Sciatic nerve (tissue), 2 donors: Measurements from ENCODE around the gene ZSWIM6. TPM values are rescaled to one million over a fixed set of nuclear protein-coding genes. Genes with fewer than 3 reads are reported as not detected.

Experiments
- ATAC-seq: fragments of 200-7000 bp; cut with Tn5 transposase; one replicate; pipeline ENCODE4 v1.9.1; 2020; ENCODE audit warnings: mild to moderate bottlenecking, moderate library complexity
- DNase-seq: peaks from one replicate; pipeline ENCODE4 v3.0.0-alpha.2; 2020; ENCODE audit warnings: low spot score
- intact Hi-C: fragments of 100-400 bp; cut with DNase I; formaldehyde crosslinking; loops from one replicate; pipeline ENCODE4 v1.14.2; 2022
- total RNA-seq: library from RNA; stranded (reverse); fragmentation: NEBNext Ultra II Directional; extraction: Animal tissue kit (Norgen Biotek cat#: 25700); gene quantifications from one replicate; pipeline ENCODE4 v1.2.1, GENCODE V29; 2021
- donor health status: DM: no; HTN: no; CAD: no.
- donor health status: DM: no; HTN: no; CAD: no.

Gene ZSWIM6
- total RNA-seq, 1 donor from 2014 or later = 30.2 TPM

DNA sequence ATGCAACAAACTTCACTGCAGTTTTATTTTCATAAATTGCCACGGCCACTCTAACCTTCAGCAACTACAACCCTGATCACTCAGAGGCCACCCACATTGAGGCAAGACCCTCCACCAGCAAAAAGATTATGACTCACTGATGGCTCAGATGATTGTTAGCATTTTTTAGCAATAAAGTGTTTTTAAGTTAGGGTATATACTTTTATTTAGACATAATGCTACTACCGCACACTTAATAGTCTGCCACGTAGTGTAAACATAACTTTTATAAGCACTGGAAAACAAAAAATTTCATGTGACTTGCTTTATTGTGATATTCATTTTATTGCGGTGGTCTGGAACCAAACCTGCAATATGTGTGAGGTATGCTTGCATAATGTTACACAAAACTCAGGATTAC lies 257.9 kb downstream of the ZSWIM6 start:
- ATAC-seq (no peak), DNase-seq (no peak)
- intact Hi-C loops = no loop called here

DNA sequence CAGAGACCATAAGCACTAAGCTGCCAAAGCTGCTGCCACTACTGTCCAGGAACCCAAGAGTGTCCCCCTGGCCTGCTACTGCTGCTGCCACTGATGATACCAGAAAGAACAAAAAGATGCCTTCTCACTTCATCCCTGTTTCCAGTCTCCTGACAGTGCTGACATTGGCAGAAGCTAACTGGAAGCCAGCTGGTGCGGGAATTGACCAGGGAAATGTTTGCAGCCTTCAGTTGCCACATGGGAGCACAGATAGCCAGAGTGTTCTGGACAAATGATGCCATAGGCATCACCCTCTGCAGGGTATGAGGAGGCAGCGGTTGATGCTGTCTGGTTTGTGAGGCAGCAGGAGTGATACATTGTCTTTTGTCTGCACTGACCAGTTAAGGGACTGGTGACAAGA lies 258.4 kb downstream of the ZSWIM6 start:
- no peak for ATAC-seq

DNA sequence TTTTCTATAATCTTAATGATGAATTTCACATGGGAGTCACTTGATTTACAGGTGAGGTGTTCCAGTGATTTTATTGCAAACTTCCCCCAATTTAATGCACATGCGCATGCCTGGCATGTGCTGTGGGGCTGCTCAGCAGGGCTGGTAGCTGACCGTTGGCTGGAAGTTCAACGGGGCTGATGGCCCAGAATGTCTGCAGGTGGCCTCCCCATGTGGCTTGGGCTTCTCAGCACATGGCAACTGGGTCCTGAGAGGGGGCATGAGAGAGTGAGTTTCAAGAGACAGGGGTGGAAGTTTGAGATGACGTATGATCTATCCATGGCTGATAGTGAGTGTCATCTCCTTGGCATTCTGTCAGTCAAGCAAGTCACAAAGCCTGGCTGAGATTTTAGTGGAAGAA lies 259.8 kb downstream of the ZSWIM6 start:
- DNase-seq (no peak), ATAC-seq (no peak)
- intact Hi-C loops = no loop called here

More for the DNA sequence above, 258.4 kb downstream of the ZSWIM6 start:
- no peak for DNase-seq
- intact Hi-C loops = no loop called here

DNA sequence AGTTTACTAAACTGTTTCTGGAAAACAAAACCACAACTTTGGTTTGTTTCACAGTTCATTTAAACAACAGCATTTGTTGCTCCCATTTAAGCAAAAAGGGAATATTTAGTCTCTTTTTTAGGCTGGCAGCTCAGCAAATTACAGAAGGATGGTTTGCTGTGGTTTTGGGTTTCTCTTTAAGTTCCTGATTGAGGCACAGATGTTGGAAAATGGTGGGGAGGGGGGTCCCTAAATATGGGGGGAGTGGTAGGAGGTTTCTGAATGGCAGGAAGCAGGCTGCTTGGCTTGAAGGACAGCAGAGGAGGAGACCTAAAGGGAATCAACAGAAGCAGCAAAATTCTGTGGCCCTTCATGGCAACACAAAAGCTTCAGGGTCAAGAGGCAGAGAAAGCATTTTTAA lies 263.4 kb downstream of the ZSWIM6 start:
- intact Hi-C loops = no loop called here
- DNase-seq (no peak), ATAC-seq (no peak)

Other genes with a start within 250 kb of the ZSWIM6 start
- gene SMIM15, start 169.8 kb upstream of the ZSWIM6 start, total RNA-seq = 37.8 TPM